GM23338 (cell line): ENCODE results near the gene ANKFY1. TPM values are rescaled to one million over a fixed set of nuclear protein-coding genes. Genes with fewer than 3 reads are reported as not detected.

Source experiments
- ATAC-seq: fragments of 200-7000 bp; cut with Tn5 transposase; 3 replicates; pipeline ENCODE4 v1.9.1; 2020
- DNase-seq: peaks from one replicate; pipeline ENCODE4 v3.0.0-alpha.2; 2015; ENCODE audit warnings: low spot score
- H2AFZ ChIP-seq: fragments of 200-600 bp; sonication (generic); 2 replicates; pipeline ENCODE4 v1.8.0; 2016; ENCODE audit warnings: antibody characterized with exemption, mild to moderate bottlenecking, moderate library complexity
- H3F3A ChIP-seq: fragments of 200-600 bp; sonication (generic); replicated peaks from 2 replicates; pipeline ENCODE4 v1.8.0; 2017; ENCODE audit warnings: antibody characterized with exemption, mixed run types, low read depth
- H3K27ac ChIP-seq: fragments of 200-600 bp; sonication (generic); 2 replicates; pipeline ENCODE4 v1.6.1; 2016; ENCODE audit warnings: low read depth
- H3K27me3 ChIP-seq: fragments of 200-600 bp; sonication (generic); 2 replicates; pipeline ENCODE4 v1.8.0; 2016; ENCODE audit warnings: mild to moderate bottlenecking, mixed run types, moderate library complexity; ENCODE audit not compliant: insufficient read depth
- H3K36me3 ChIP-seq: fragments of 200-600 bp; sonication (generic); 2 replicates; pipeline ENCODE4 v1.8.0; 2016; ENCODE audit warnings: mild to moderate bottlenecking; ENCODE audit not compliant: insufficient read depth
- H3K4me1 ChIP-seq: fragments of 200-600 bp; sonication (generic); 2 replicates; pipeline ENCODE4 v1.8.0; 2016; ENCODE audit warnings: mild to moderate bottlenecking, moderate library complexity; ENCODE audit not compliant: insufficient read depth
- H3K4me2 ChIP-seq: fragments of 200-600 bp; sonication (generic); 2 replicates; pipeline ENCODE4 v1.7.1; 2017; ENCODE audit warnings: mixed run types
- H3K4me3 ChIP-seq: fragments of 200-600 bp; sonication (generic); 2 replicates; pipeline ENCODE4 v1.6.1; 2016; ENCODE audit warnings: mixed run types
- H3K79me2 ChIP-seq: fragments of 200-600 bp; sonication (generic); replicated peaks from 2 replicates; pipeline ENCODE4 v1.8.0; 2017; ENCODE audit warnings: mild to moderate bottlenecking; ENCODE audit not compliant: insufficient read depth
- H3K9me2 ChIP-seq: fragments of 200-600 bp; sonication (generic); 2 replicates; pipeline ENCODE4 v1.8.0; 2017; ENCODE audit not compliant: insufficient read depth
- H4K20me1 ChIP-seq: fragments of 200-600 bp; sonication (generic); replicated peaks from 2 replicates; pipeline ENCODE4 v1.8.0; 2017; ENCODE audit warnings: mild to moderate bottlenecking; ENCODE audit not compliant: insufficient read depth
- H3K27ac Mint-ChIP-seq: 2 replicates; pipeline ENCODE4 v1.8.0; 2020; ENCODE audit warnings: inconsistent platforms, mild to moderate bottlenecking, moderate library complexity, mixed read lengths
- H3K27me3 Mint-ChIP-seq: 3 replicates; pipeline ENCODE4 v1.8.0; 2022; ENCODE audit warnings: low read depth, mild to moderate bottlenecking, moderate library complexity, mixed read lengths, inconsistent platforms; ENCODE audit not compliant: insufficient read depth, poor library complexity
- H3K36me3 Mint-ChIP-seq: 3 replicates; pipeline ENCODE4 v1.8.0; 2021; ENCODE audit warnings: low read depth, mild to moderate bottlenecking, inconsistent platforms, moderate library complexity, mixed read lengths
- H3K4me1 Mint-ChIP-seq: 3 replicates; pipeline ENCODE4 v1.8.0; 2020; ENCODE audit warnings: mild to moderate bottlenecking, inconsistent platforms, mixed read lengths
- H3K4me3 Mint-ChIP-seq: 3 replicates; pipeline ENCODE4 v1.8.0; 2021; ENCODE audit warnings: moderate library complexity, mild to moderate bottlenecking, inconsistent platforms, mixed read lengths
- H3K9me3 Mint-ChIP-seq: 3 replicates; pipeline ENCODE4 v1.8.0; 2020; ENCODE audit warnings: moderate library complexity, mild to moderate bottlenecking, inconsistent platforms, mixed read lengths
- CREB1 ChIP-seq: fragments of 250-450 bp; sonication (Bioruptor Pico); IDR thresholded peaks from 2 replicates; pipeline ENCODE4 v1.5.0; 2020; ENCODE audit warnings: low read depth, mild to moderate bottlenecking, moderate library complexity
- CTCF ChIP-seq, 2 experiments: fragments of 200-600 bp in 1 of 2; sonication (generic) in 1 of 2; conservative IDR thresholded peaks; 2 replicates each; pipeline versions ENCODE4 v1.5.1 to v1.6.1; 2016 to 2017; ENCODE audit warnings: antibody characterized with exemption in 2 of 2, low read depth in 2 of 2, mild to moderate bottlenecking in 2 of 2, moderate library complexity in 1 of 2
- EZH2 ChIP-seq: fragments of 200-600 bp; sonication (generic); IDR thresholded peaks from one replicate; pipeline ENCODE4 v1.8.0; 2017; ENCODE audit warnings: antibody characterized with exemption, mild to moderate bottlenecking, low read depth; ENCODE audit not compliant: unreplicated experiment
- EZH2phosphoT487 ChIP-seq: fragments of 200-600 bp; sonication (generic); IDR thresholded peaks from one replicate; pipeline ENCODE4 v1.8.1; 2018; ENCODE audit warnings: antibody characterized with exemption; ENCODE audit not compliant: unreplicated experiment
- JUNB ChIP-seq: IDR thresholded peaks from one replicate; pipeline ENCODE4 v1.6.1; 2016; ENCODE audit warnings: antibody characterized with exemption; ENCODE audit not compliant: unreplicated experiment
- NANOG ChIP-seq: IDR thresholded peaks from 2 replicates; pipeline ENCODE4 v1.6.1; 2016; ENCODE audit warnings: antibody characterized with exemption, borderline replicate concordance
- POLR2AphosphoS5 ChIP-seq: IDR thresholded peaks from 2 replicates; pipeline ENCODE4 v1.6.1; 2016; ENCODE audit warnings: antibody characterized with exemption, low read depth
- STAT1 ChIP-seq: IDR thresholded peaks from one replicate; pipeline ENCODE4 v1.6.1; 2016; ENCODE audit warnings: antibody characterized with exemption; ENCODE audit not compliant: unreplicated experiment
- ZNF114 ChIP-seq: fragments of 250-450 bp; sonication (Bioruptor Pico); IDR thresholded peaks from 2 replicates; pipeline ENCODE4 v1.5.0; 2020; ENCODE audit warnings: mild to moderate bottlenecking, moderate library complexity
- polyA plus RNA-seq: library from polyadenylated mRNA; unstranded; fragments of >200 nt; fragmentation: Nextera tagmentation; extraction: Ambion mirVana; gene quantifications from 2 replicates; pipeline ENCODE4 v1.2.1, GENCODE V29; 2016
- total RNA-seq: library from RNA; depleted of rRNA; stranded (reverse); fragments of >200 nt; shearing (Covaris generic); gene quantifications from 2 replicates; pipeline ENCODE4 v1.2.3, GENCODE V29; 2014
- TF ChIP-seq, protein P1 (sequence below): IDR thresholded peaks from 2 replicates; pipeline ENCODE4 v1.6.1; 2016; ENCODE audit warnings: antibody characterized with exemption
- TF ChIP-seq, protein P2 (sequence below): IDR thresholded peaks from one replicate; pipeline ENCODE4 v1.6.1; 2018; ENCODE audit warnings: antibody characterized with exemption; ENCODE audit not compliant: unreplicated experiment

ANKFY1 gene
- total and polyA plus RNA-seq, 2 experiments from 2014 or later, result 12.9 to 44.4 TPM

DNA sequence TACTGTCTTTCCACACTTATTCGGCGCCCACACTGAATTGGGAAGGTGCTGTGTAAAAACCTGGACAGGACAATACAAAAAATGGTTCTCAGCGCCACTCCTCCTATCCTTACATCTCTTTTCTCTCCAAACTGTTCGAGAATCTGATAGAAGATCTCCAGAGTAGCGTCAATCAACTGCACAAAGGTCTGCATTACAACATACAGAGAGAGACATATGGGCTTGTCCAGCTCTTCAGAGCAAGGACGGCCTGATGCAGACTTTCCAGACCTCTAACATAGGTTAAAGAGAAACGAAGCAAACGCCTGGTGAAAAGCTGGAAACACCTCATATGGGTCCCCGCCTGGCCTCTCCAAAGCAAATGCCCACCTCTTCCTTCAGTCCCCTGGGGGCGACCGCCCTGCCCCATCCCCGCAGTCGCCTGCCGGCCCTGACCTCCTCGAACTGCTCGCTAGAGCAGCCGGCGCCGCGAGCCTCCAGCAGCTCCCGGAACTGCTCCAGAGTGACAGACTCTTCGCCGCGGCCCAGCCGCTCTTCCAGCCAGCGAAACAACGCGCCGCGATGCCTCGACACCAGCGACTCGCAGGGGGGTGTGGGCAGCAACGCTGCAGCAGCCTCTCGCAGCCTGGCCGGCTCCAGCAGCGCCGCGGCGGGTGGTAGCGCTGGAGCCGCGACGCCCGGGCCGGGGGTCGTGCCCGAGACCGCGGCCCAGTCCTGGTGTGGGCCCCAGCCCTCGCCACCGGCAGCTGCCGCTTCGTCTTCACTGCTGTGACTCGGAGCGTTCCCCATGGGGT lies 121.5 kb downstream of the ANKFY1 start:
- peak overlapping the region; percentile 88 for H3K4me3 Mint-ChIP-seq
- Histone ChIP-seq H2AFZ (no peak overlapping the region; the same call in 1 of the 2 replicates), H3K27ac (no peak overlapping the region), H3F3A (no peaks in the 10 kb centered on the region), H3K4me3 (peak overlapping the region; percentile 79), H4K20me1 (no peaks in the 10 kb centered on the region), H3K27me3 (no peaks in the 10 kb centered on the region), H3K79me2 (peaks cover 45% of the 10 kb centered on the region), H3K9me2 (no peaks in the 10 kb centered on the region), H3K36me3 (no peaks in the 10 kb centered on the region), H3K4me1 (peaks cover 12% of the 10 kb centered on the region), H3K4me2 (peak overlapping the region; percentile 92)
- peak; percentile 62 for DNase-seq
- H3K27ac Mint-ChIP-seq, result no peak overlapping the region
- peak; percentile 12 for ATAC-seq
- peaks cover 3% of the 10 kb centered on the region; the same call in 1 of the 3 replicates for H3K9me3 Mint-ChIP-seq
- peaks cover 14% of the 10 kb centered on the region for H3K27me3 Mint-ChIP-seq
- peaks cover 2% of the 10 kb centered on the region; the same call in 1 of the 3 replicates for H3K36me3 Mint-ChIP-seq
- TF ChIP-seq POLR2AphosphoS5 (no peak), JUNB (no peak), EZH2phosphoT487 (no peak), STAT1 (no peak), EZH2 (no peak), CTCF (conservative IDR thresholded peaks at IDR 0.05; ENCODE audit: low read depth in 2 of 2) (no peak), ZNF114 (CRISPR knock-in tag) (no peak), CREB1 (CRISPR knock-in tag) (no peak), NANOG (no peak)
- TF ChIP-seq, protein P1, sequence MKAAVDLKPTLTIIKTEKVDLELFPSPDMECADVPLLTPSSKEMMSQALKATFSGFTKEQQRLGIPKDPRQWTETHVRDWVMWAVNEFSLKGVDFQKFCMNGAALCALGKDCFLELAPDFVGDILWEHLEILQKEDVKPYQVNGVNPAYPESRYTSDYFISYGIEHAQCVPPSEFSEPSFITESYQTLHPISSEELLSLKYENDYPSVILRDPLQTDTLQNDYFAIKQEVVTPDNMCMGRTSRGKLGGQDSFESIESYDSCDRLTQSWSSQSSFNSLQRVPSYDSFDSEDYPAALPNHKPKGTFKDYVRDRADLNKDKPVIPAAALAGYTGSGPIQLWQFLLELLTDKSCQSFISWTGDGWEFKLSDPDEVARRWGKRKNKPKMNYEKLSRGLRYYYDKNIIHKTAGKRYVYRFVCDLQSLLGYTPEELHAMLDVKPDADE, result no peak
- TF ChIP-seq, protein P2, sequence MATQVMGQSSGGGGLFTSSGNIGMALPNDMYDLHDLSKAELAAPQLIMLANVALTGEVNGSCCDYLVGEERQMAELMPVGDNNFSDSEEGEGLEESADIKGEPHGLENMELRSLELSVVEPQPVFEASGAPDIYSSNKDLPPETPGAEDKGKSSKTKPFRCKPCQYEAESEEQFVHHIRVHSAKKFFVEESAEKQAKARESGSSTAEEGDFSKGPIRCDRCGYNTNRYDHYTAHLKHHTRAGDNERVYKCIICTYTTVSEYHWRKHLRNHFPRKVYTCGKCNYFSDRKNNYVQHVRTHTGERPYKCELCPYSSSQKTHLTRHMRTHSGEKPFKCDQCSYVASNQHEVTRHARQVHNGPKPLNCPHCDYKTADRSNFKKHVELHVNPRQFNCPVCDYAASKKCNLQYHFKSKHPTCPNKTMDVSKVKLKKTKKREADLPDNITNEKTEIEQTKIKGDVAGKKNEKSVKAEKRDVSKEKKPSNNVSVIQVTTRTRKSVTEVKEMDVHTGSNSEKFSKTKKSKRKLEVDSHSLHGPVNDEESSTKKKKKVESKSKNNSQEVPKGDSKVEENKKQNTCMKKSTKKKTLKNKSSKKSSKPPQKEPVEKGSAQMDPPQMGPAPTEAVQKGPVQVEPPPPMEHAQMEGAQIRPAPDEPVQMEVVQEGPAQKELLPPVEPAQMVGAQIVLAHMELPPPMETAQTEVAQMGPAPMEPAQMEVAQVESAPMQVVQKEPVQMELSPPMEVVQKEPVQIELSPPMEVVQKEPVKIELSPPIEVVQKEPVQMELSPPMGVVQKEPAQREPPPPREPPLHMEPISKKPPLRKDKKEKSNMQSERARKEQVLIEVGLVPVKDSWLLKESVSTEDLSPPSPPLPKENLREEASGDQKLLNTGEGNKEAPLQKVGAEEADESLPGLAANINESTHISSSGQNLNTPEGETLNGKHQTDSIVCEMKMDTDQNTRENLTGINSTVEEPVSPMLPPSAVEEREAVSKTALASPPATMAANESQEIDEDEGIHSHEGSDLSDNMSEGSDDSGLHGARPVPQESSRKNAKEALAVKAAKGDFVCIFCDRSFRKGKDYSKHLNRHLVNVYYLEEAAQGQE, result no peak
- peaks cover 12% of the 10 kb centered on the region for H3K4me1 Mint-ChIP-seq
